Dedifferentiated amniotic fluid mesenchymal stem cell (primary cell): ENCODE data around the gene ZNF827.

Experiments used
- DNase-seq: peaks from one replicate; pipeline ENCODE4 v3.0.0-alpha.2; 2016; ENCODE audit errors: extremely low spot score

ZNF827 gene

DNA sequence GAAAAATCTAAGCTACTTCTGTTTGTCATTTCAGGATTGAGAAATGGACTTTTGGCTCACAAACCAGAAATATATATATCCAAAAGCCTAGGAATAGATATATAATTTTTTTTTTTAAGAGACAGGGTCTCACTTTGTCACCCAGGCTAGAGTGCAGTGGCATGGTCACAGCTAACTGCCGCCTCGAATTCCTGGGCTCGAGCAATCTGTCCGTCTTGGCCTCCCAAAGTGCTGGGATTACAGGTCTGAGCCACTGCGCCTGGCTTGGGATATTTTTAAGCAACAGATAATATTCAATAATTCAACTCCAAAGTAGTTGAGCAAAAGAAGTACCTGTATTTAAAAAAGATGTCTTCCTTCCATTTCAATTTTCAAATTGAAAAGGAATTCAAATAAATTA lies 146.2 kb downstream of the ZNF827 start:
- no peak for DNase-seq

- no peak for DNase-seq
These were observed 146.6 kb downstream of the ZNF827 start for GRCh38 chr4:145791988-145792387.

DNA sequence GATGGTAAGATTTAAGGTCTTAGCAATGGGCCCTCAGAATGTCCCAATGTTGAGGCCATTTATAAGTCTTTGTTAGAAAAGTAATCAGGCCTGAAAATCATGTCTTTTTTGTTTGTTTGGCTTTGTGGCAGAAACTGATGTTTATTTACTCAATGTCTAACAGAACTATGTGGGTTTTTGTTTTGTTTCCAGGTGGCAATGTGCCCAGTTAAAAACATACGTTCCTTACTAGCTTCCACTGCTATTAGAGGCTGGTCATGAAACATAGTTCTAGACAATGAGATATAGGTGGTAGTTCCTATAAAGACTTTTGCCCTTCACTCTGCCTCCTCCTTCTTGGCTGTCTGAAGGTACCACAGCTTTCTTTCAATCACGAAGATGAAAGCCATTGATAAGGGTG lies 149.9 kb downstream of the ZNF827 start:
- no peak for DNase-seq

GRCh38 chr4:145786830-145787229 lies 151.8 kb downstream of the ZNF827 start:
- DNase-seq, result no peak

DNA sequence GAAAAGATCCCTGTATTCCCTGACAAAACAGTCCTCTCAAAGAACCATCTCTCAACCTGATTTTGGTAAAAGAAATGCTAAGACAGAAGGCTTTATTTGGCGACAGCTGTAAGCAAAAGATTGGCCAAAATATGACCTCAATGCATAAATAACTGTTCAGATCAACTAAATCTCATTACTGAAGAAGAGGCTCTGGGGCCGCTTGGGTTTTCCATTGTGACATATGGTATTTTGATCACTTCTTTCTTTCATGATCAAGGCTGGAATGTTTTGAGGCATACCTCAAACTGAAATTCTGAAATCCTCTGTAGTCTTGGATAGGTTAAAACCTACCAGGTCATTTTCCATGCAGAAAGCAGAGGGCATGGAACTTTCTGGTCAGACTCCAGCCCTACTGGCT lies 152.4 kb downstream of the ZNF827 start:
- no peak for DNase-seq

DNA sequence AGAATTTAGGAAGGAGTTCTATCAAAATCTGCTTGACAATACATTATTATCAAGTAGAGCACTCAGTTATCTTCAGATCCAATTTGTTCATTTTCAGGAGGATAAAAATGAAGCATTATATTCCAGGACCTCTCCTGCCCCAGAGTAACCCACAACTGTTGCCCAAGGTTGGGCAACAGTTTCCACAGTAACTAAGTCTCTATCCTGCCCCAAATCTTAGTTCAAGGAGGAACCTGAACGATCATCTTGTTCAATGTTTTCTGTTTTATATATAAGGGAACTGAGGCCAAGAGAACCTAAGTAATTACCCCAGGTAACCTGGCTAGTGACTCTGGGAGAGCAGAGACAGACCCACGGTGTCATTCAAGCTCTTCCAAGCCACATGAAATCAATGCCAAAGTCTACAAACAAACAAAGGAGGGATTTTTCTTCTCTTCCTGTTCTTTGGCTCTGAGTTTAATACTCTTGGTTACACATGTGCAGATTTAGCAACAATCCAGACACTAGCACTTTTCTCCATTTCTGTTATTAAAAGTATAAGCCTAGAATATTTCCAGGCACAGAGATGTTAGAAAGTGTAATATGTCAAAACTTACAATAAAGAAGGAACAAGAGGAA lies 153.1 kb downstream of the ZNF827 start:
- DNase-seq, result no peak

GRCh38 chr4:145784036-145784435 lies 154.6 kb downstream of the ZNF827 start:
- DNase-seq, result no peak

- DNase-seq, result no peak
These were observed 155.9 kb downstream of the ZNF827 start for GRCh38 chr4:145782756-145783155.

DNA sequence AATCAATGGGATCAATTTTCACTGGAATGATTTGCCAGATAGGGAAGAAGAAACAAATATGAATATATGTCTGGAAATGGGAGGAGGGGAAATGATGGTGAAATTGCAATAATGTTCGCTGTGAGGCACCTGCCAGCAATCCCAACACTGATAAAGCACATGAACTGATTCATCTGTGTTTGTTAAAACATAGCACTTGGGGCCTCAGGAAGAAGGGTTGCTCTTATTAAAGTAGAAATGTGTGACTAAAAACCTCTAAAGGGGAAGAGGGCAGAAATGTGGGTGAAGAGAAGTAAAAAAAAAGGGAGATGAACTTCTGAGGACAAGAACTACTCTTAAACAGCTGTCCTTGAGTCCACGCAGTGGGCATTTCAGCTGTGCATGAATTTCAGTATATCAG lies 157.3 kb downstream of the ZNF827 start:
- DNase-seq, result no peak

GRCh38 chr4:145779319-145779801 lies 159.3 kb downstream of the ZNF827 start:
- DNase-seq, result no peak

DNA sequence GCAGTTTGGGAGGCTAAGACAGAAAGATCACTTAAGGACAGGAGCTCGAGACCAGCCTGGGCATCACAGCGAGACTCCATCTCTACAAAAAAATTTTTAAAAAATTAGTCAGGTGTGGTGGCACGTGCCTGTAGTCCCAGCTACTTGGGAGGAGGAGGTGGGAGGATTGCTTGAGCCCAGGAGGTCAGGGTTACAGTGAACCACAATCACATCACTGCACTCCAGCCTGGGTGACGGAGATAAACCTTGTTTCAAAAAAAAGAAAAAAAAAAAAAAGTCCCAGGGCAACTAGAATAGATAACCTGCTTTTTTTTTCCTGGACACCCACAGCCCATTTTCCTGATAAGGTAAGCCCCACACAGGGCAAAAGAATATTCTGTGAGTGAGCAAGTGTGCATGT lies 162.4 kb downstream of the ZNF827 start:
- no peak for DNase-seq

GRCh38 chr4:145775406-145775805 lies 163.2 kb downstream of the ZNF827 start:
- no peak for DNase-seq

GRCh38 chr4:145774473-145774872 lies 164.2 kb downstream of the ZNF827 start:
- DNase-seq, result no peak

DNA sequence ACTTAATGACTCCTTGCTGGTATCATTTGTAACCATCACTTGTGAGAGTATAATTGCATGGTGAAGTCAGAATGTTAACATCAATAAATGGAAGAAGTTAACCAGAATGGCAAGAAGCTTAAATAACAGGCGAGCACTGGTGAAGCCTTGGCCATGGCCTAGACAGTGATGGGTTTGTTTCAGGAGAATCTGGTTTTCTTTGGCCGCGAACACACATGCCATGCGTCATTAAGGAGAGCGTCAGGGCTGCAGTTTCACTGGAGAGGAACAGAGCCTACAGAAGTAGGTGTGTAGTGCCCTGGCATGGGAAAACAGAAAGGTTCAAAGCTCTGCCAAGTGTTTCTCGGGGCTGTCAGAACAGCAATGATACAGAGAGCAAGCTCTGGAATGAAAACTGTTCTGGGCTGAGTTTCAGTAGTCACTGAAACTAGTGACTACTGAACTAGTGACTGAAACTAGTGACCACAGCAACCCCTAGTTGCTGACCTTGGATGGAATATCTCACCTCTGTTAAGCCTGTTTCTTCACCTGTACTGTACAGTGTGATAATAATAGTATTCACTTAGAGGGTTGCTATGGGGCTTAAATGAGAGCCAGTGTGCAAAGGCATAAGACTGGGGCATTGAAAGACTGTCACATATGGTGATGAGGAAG lies 164.9 kb downstream of the ZNF827 start:
- DNase-seq, result no peak

DNA sequence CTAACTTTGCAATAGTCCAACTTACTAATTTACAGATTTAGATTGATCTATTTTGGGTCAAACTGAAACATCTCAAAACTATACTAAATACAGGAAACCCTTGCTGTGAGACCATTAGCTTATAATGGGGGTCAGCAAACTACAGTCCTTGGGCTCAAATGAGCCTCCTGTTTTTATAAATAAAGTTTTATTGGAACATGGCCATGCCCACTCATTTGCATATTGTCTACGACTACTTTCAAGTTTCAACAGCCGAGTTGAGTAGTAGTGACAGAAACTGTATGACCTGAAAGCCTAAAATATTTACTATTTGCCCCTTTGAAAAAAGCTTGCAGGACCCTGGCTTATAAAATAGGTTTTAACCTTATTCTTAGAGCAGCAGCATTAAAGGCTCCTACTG lies 166.3 kb downstream of the ZNF827 start:
- DNase-seq, result no peak

DNA sequence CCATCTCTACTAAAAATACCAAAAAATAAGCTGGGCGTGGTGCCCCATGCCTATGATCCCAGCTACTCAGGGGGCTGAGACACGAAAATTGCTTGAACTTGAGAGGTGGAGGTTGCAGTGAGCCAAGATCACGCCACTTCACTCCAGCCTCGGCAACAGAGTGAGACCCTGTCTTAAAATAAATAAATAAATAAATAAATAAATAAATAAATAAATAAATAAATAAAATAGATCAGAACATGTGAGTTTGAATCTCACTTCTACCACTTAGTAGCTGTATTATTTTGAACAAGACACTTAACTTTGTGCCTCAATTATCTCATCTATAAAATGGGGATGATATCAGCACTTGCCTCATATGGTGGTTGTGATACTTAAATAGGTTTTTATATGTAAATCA lies 168.5 kb downstream of the ZNF827 start:
- DNase-seq, result no peak

GRCh38 chr4:145769450-145770037 lies 169.1 kb downstream of the ZNF827 start:
- no peak for DNase-seq

DNA sequence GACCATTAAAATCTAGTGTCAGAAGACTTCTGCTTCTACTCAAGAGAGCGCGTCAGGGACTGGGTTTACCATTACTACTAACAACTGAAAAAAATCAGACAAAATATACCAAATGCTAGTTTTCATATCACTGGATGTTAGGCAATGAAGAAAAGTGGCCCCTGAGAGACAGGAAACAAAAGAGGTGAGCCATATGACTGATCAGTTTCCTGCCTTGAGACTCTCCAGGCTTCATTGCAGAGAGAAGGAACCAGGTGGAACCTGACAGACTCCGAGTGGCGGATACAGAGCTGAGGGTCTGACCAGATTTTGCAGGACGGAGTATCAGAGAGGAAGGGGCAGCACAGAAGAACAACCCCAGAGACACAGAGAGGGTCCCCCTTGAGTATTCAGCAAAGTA lies 172.3 kb downstream of the ZNF827 start:
- DNase-seq, result no peak

GRCh38 chr4:145763399-145763798 lies 175.2 kb downstream of the ZNF827 start:
- no peak for DNase-seq

GRCh38 chr4:145762719-145763118 lies 175.9 kb downstream of the ZNF827 start:
- no peak for DNase-seq

- no peak for DNase-seq
These were observed 177.4 kb downstream of the ZNF827 start for GRCh38 chr4:145760961-145761929.

GRCh38 chr4:145760176-145760575 lies 178.4 kb downstream of the ZNF827 start:
- DNase-seq, result no peak
